ENCODE measurements around the gene MYOCD.

The MYOCD gene

DNA sequence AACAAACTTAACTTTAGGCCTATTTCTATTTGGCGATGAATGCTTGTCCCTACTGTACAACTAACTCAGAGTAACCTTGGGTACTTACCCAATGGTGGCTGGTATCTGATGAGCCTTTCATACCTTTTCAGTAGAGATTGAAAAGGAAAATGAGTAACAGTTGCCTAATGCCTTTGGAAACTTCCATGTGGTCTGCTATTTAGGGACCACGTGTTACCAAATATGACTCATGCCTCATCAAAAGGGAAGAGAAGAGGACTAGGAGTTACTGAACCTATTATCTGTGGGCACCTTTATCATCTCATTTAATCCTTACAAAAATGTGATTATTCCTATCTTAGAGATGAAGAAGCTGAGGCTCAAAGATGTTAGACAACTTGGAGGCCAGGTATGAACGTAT lies 8.1 kb downstream of the MYOCD start:
- Histone ChIP-seq H4K20me1 (ENCODE audit: insufficient read depth, low read length) (no peaks in the 10 kb centered on the region), H3K4me2 (ENCODE audit: low read length) (no peak overlapping the region), H2AFZ (ENCODE audit: low read length) (no peak overlapping the region), H3K9me2 (ENCODE audit: low read depth, low read length) (no peaks in the 10 kb centered on the region), H3K4me1 (ENCODE audit: insufficient read depth, low read length, severe bottlenecking) (no peaks in the 10 kb centered on the region), H3K4me3 (ENCODE audit: low read depth, low read length, poor library complexity, severe bottlenecking) (no peak overlapping the region), H3K27me3 (ENCODE audit: insufficient read depth, low read length) (peaks cover 4% of the 10 kb centered on the region; the same call in 1 of the 2 replicates), H3K27ac (ENCODE audit: low read depth, low read length, poor library complexity, severe bottlenecking) (no peak overlapping the region), H3K9ac (ENCODE audit: low read length) (no peak overlapping the region), H3K36me3 (ENCODE audit: insufficient read depth, low read length) (no peaks in the 10 kb centered on the region), H3F3A (ENCODE audit: insufficient read depth, low read length) (no peaks in the 10 kb centered on the region), H3K79me2 (ENCODE audit: insufficient read depth, low read length) (no peaks in the 10 kb centered on the region), H3K9me3 (ENCODE audit: low read length) (no peaks in the 10 kb centered on the region)
- TF ChIP-seq, protein P1, sequence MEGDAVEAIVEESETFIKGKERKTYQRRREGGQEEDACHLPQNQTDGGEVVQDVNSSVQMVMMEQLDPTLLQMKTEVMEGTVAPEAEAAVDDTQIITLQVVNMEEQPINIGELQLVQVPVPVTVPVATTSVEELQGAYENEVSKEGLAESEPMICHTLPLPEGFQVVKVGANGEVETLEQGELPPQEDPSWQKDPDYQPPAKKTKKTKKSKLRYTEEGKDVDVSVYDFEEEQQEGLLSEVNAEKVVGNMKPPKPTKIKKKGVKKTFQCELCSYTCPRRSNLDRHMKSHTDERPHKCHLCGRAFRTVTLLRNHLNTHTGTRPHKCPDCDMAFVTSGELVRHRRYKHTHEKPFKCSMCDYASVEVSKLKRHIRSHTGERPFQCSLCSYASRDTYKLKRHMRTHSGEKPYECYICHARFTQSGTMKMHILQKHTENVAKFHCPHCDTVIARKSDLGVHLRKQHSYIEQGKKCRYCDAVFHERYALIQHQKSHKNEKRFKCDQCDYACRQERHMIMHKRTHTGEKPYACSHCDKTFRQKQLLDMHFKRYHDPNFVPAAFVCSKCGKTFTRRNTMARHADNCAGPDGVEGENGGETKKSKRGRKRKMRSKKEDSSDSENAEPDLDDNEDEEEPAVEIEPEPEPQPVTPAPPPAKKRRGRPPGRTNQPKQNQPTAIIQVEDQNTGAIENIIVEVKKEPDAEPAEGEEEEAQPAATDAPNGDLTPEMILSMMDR (IDR thresholded peaks at IDR 0.05; ENCODE audit: low read length), result no peak
- no peak for TF ChIP-seq EZH2 (IDR thresholded peaks at IDR 0.05; ENCODE audit: borderline replicate concordance, low read length)

DNA sequence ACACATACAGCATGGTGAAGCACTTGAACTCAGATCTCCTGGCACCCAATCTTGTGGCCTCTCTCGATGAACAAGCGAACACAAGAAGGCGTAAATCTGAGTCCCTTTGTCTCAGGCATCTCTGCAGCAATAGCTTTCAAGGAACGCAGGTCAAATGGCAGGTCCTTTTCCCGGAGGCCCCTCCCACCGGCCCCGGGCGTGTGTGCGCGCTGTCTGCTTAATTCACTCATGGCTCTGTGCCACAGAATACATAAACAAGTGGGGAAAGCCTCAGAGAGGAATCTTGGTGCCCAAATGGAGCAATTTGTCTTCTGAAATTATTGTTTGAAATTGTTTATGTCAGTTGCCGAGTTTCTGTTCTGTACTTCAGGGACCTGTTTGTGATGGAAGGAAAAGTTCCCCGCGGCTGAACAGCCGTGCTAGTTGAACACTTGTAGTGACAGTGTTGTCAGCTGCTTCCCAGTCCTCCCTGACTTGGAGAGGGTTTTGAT lies 14.8 kb downstream of the MYOCD start:
- H2AFZ ChIP-seq (ENCODE audit: low read length), result no peak overlapping the region

DNA sequence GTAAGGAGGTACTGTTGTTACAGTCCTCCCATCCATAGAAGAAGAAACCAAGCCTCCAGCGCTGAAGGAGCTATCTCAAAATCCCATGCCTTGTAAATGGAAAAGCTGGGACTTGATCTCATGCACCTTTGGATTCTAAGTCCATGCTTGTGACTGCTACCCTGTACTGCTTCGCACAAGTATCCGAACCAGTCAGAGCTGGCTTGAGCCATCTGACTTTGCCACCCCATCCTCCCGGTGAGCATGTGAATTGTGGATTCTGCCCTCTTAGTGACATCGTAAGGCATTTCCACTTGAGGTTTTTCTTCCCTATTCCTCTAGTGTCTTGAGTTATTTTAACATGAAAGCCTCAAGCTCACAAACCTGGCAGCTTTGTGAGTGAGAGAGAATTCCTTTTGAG lies 15.3 kb downstream of the MYOCD start:
- Histone ChIP-seq H3K9me2 (ENCODE audit: low read depth, low read length) (no peaks in the 10 kb centered on the region), H4K20me1 (ENCODE audit: insufficient read depth, low read length) (no peaks in the 10 kb centered on the region), H3K9me3 (ENCODE audit: low read length) (no peaks in the 10 kb centered on the region), H3K36me3 (ENCODE audit: insufficient read depth, low read length) (no peaks in the 10 kb centered on the region), H2AFZ (ENCODE audit: low read length) (no peak overlapping the region), H3K27me3 (ENCODE audit: insufficient read depth, low read length) (0 out of 2 replicates have a peak, but pooled peaks cover 7% of the 10 kb centered on the region), H3K79me2 (ENCODE audit: insufficient read depth, low read length) (no peaks in the 10 kb centered on the region), H3K4me2 (ENCODE audit: low read length) (no peak overlapping the region), H3F3A (ENCODE audit: insufficient read depth, low read length) (no peaks in the 10 kb centered on the region), H3K27ac (ENCODE audit: low read depth, low read length, poor library complexity, severe bottlenecking) (no peak overlapping the region), H3K9ac (ENCODE audit: low read length) (no peak overlapping the region), H3K4me3 (ENCODE audit: low read depth, low read length, poor library complexity, severe bottlenecking) (no peak overlapping the region), H3K4me1 (ENCODE audit: insufficient read depth, low read length, severe bottlenecking) (no peaks in the 10 kb centered on the region)
- TF ChIP-seq, protein P1 (IDR thresholded peaks at IDR 0.05; ENCODE audit: low read length), result no peak
- no peak for TF ChIP-seq EZH2 (IDR thresholded peaks at IDR 0.05; ENCODE audit: borderline replicate concordance, low read length)

More for the DNA sequence above, 14.8 kb downstream of the MYOCD start:
- H4K20me1 ChIP-seq (ENCODE audit: insufficient read depth, low read length), result no peaks in the 10 kb centered on the region
- no peak overlapping the region for H3K4me3 ChIP-seq (ENCODE audit: low read depth, low read length, poor library complexity, severe bottlenecking)
- H3K27me3 ChIP-seq (ENCODE audit: insufficient read depth, low read length), result 0 out of 2 replicates have a peak, but pooled peaks cover 7% of the 10 kb centered on the region
- no peaks in the 10 kb centered on the region for H3K36me3 ChIP-seq (ENCODE audit: insufficient read depth, low read length)
- no peaks in the 10 kb centered on the region for H3K79me2 ChIP-seq (ENCODE audit: insufficient read depth, low read length)
- no peaks in the 10 kb centered on the region for H3F3A ChIP-seq (ENCODE audit: insufficient read depth, low read length)
- no peaks in the 10 kb centered on the region for H3K9me3 ChIP-seq (ENCODE audit: low read length)
- H3K9ac ChIP-seq (ENCODE audit: low read length), result no peak overlapping the region
- no peak overlapping the region for H3K27ac ChIP-seq (ENCODE audit: low read depth, low read length, poor library complexity, severe bottlenecking)
- TF ChIP-seq, protein P1 (IDR thresholded peaks at IDR 0.05; ENCODE audit: low read length), result no peak
- TF ChIP-seq EZH2 (IDR thresholded peaks at IDR 0.05; ENCODE audit: borderline replicate concordance, low read length), result no peak
- no peaks in the 10 kb centered on the region for H3K9me2 ChIP-seq (ENCODE audit: low read depth, low read length)
- H3K4me1 ChIP-seq (ENCODE audit: insufficient read depth, low read length, severe bottlenecking), result no peaks in the 10 kb centered on the region
- no peak overlapping the region for H3K4me2 ChIP-seq (ENCODE audit: low read length)

Measured in OCI-LY1 (cell line).